HG02678 (cell line): Measurements from ENCODE around the gene FUT6.
"Not testable (repeated sequence)": the region's sequence is repeated elsewhere in the genome, so short reads cannot be mapped to it uniquely, and the experiment has no call there.

Experiments
- ATAC-seq: cut with Tn5 transposase; IDR thresholded peaks from one replicate; pipeline ENCODE4 v1.9.1; 2021; ENCODE audit warnings: mild to moderate bottlenecking, moderate library complexity; ENCODE audit not compliant: unreplicated experiment

The FUT6 gene

DNA sequence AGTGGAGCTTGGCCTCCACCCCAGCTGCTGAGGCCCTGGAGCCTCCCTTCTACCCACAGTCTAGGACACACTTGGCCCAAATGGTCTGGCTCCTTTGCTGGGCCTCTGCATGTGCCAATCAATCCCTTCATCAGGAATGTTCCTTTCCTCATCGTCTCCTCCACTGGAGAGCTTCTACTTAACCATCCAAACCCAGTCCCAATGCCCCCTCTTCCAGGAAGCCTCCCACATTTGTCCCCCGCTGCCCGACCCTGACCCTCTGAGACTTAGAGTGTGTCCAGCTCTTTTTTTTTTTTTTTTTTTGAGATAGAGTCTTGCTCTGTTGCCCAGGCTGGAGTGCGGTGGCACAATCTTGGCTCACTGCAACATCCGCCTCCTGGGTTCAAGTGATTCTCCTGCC lies 51.1 kb downstream of the FUT6 start:
- ATAC-seq: no peak

DNA sequence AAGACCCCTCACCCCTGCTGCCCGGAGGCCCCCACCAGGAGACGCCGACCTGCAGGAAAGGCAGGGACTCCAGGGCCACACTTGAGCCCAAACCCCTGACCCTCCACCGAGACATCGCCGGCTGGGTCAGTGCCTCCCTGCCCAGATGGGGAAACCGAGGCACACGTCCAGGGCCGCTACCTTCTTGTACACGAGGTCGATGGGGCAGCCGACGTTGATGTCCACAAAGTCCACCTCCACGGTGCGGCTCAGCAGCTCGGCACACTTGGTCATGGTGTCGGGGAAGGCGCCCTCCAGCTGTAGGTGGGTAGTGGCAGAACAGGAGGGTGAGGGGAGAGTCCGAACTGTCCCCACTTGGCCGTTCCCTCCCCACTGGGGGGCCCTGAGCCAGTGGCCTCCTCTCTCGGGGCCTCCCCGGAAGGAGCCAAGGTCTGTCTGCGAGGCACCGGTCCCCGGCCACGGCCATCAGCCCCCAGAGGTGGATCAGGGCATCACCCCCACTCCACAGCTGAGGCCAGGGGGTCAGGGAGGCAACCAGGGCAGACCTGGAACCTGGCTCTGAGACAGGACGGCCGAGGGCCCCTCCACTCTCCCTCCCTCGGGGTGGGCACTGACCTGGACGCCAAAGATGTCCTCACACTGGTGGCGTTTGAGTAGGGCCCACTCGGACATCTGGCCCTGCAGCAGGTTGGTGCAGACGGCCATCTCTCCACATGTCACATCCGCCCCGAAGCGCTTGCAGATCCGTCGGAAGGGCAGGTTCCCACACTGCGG lies 51.9 kb downstream of the FUT6 start:
- no peak for ATAC-seq

- ATAC-seq: no peak
Measured at GRCh38 chr19:5786593-5787408, 52.7 kb downstream of the FUT6 start.

- ATAC-seq: no peak
Measured at GRCh38 chr19:5785423-5785822, 54.1 kb downstream of the FUT6 start.

DNA sequence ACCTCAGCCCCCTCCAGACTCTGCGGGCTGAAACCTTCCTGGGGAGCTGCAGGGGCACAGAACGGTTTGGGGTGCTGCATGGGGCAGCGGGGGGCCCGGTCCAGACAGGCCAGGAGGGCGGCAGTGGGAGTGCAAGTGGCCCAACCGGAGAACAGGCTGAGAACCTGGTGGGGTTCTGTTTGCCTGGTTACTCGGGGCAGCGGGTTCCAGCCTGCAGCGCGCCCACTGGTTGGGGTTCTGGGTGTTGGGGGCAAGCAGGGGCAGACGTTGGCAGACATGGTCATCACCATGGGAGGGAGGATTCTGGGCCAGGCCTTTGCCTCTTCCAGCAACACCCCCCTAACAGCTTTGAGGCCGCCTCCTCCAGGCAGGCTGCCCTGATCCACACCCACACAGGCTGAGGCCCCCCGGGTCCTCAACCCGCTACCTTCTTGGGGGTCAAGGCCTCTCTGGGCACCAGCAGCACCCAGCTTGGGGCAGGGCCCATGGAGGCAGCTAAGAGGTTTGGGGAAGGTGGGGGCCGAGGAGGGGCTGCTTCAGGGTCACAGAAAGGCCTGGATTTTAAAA lies 54.8 kb downstream of the FUT6 start, which contains the start of gene PRR22:
Gene PRR22 (minus strand): TSS at position 166 of the 567 bp plus-strand sequence. CDS start 86 bp downstream, at position 80.
- no peak for ATAC-seq

GRCh38 chr19:5782945-5783919 lies 56.3 kb downstream of the FUT6 start:
- no peak for ATAC-seq

DNA sequence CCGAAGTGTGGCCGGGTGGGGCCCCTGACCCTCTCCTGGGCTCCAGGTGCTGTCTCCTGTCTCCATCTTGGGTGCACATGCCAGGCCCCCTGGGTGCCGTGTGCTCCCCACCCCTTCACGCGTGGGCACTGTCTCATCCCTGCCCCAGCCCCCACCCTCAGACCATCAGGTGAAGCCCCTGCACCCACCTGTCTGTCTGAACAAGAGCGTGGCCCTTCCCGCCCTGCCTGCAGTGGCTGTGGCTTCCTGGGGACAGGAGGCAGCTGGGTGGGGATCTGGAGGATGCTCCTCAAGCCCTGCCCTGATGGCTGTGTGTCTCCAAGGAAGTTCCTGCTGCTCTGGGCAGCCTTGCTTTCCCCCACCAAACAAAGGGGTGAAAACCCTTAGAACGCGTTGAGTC lies 57.2 kb downstream of the FUT6 start:
- no peak for ATAC-seq

GRCh38 chr19:5780916-5781315 lies 58.6 kb downstream of the FUT6 start:
- not testable (repeated sequence) for ATAC-seq
